HG03097 (cell line): Measurements from ENCODE around the gene DERA.
"Not testable (repeated sequence)": the region's sequence is repeated elsewhere in the genome, so short reads cannot be mapped to it uniquely, and the experiment has no call there.

Experiments
- ATAC-seq: cut with Tn5 transposase; IDR thresholded peaks from one replicate; pipeline ENCODE4 v1.9.1; 2021; ENCODE audit not compliant: unreplicated experiment, low FRiP score

The DERA gene

GRCh38 chr12:15956413-15957185 is 45.5 kb downstream of the DERA start:
- no peak for ATAC-seq

- ATAC-seq = no peak
Measured at GRCh38 chr12:15962760-15963159, 51.6 kb downstream of the DERA start.

GRCh38 chr12:15963271-15963670 is 52.1 kb downstream of the DERA start:
- ATAC-seq = no peak

- no peak for ATAC-seq
Measured at GRCh38 chr12:15966426-15966825, 55.3 kb downstream of the DERA start.

- not testable (repeated sequence) for ATAC-seq
Measured at GRCh38 chr12:15967053-15967452, 55.9 kb downstream of the DERA start.

GRCh38 chr12:15971211-15971610 is 60.1 kb downstream of the DERA start:
- no peak for ATAC-seq

- no peak for ATAC-seq
Measured at GRCh38 chr12:15972894-15973293, 61.8 kb downstream of the DERA start.

GRCh38 chr12:15977999-15978951 is 67.1 kb downstream of the DERA start:
- ATAC-seq = no peak

GRCh38 chr12:15979096-15980092 is 68.3 kb downstream of the DERA start:
- no peak for ATAC-seq

- no peak for ATAC-seq
Measured at GRCh38 chr12:15982071-15982470, 70.9 kb downstream of the DERA start.

- no peak for ATAC-seq
Measured at GRCh38 chr12:15982471-15982870, 71.3 kb downstream of the DERA start.

- no peak for ATAC-seq
Measured at GRCh38 chr12:15982921-15983320, 71.8 kb downstream of the DERA start.

- ATAC-seq = no peak
Measured at GRCh38 chr12:15984097-15984800, 73.1 kb downstream of the DERA start.

GRCh38 chr12:15984963-15985362 is 73.8 kb downstream of the DERA start:
- ATAC-seq = no peak

GRCh38 chr12:15987696-15988095 is 76.6 kb downstream of the DERA start:
- ATAC-seq = no peak

GRCh38 chr12:15988983-15989755 is 78.0 kb downstream of the DERA start:
- ATAC-seq = no peak

- no peak for ATAC-seq
Measured at GRCh38 chr12:15995801-15996200, 84.7 kb downstream of the DERA start.

- ATAC-seq = no peak
Measured at GRCh38 chr12:15996254-15996653, 85.1 kb downstream of the DERA start.

- no peak for ATAC-seq
Measured at GRCh38 chr12:15996948-15997347, 85.8 kb downstream of the DERA start.
